GM18861 (cell line): ENCODE results near the gene LRRTM3.

Experiments used
- ATAC-seq: cut with Tn5 transposase; IDR thresholded peaks from one replicate; pipeline ENCODE4 v1.9.1; 2021; ENCODE audit not compliant: unreplicated experiment

Gene LRRTM3

DNA sequence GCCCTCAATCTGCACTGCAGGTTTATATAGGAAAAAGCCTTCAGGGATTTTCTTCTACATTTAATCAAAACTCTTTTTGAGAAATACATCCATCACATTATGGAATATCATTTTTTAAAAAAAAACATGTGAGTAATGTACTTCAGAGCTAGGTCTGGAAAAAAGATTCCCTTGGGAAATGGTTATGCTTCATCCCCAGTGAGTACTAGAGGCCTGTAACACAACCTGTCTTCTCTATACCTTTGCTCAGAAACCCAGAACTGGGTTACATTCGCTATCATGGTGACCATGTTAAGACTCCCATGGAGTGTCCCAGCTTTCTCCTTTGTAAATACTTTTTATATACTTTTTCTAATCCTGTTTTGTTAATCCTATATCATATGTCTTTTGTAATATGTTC lies 186.9 kb downstream of the LRRTM3 start:
- no peak for ATAC-seq

DNA sequence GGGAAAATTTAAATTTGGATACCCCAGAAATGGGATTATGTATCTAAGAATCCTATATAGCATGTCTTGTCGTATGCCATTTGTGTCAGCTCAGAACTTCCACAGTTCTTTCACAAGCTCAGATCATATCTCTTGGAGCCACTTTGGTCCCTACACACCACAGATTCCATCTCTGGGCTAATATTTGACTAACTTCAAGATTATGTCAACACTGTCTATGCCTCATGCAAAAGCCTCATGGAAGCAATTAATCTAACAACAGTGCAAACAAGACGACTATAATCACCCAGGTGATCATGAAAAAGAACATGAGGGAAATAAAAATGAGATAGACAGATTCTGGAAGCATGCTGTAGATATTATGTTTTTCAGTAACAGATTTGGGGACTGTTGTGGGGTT lies 189.1 kb downstream of the LRRTM3 start:
- ATAC-seq = no peak

DNA sequence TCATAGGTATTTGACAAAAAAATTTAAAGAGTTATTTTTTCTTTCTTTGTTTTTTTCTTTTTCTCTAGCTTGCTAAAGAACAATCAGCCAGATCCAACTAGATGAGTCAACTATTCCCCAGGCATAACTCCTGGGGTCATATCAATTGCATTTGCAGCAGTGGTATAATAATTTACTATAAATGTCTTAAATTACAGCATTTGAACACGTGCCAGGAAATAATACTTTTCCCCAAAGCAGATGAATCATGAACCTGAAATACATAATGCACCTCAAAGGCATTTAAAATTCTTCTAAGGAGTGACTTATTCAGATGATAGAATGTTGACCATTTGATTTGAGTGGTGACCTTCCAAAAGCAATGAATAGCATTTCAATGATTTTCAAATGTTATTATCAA lies 190.1 kb downstream of the LRRTM3 start:
- ATAC-seq = no peak

DNA sequence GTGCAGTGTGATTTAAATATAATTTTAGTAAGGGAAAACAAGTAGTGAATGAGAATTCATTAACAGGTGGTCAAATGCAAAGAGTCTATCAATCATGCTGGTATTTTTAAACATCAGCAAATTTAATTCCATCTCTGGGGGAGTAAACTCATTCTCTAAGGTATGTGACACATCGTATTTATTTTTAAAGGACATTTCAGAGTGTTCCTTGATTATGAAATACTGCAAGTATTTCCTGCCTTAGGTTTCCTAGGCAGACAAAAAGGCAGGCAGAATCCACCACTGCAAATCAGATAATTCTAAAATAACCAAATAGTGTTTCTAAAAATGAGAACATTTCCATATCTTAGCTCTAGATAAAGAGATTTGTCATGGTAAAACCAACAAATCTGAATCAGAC lies 193.8 kb downstream of the LRRTM3 start:
- ATAC-seq = no peak

- ATAC-seq = no peak
Measured at GRCh38 chr10:67127441-67127840, 201.6 kb downstream of the LRRTM3 start.

DNA sequence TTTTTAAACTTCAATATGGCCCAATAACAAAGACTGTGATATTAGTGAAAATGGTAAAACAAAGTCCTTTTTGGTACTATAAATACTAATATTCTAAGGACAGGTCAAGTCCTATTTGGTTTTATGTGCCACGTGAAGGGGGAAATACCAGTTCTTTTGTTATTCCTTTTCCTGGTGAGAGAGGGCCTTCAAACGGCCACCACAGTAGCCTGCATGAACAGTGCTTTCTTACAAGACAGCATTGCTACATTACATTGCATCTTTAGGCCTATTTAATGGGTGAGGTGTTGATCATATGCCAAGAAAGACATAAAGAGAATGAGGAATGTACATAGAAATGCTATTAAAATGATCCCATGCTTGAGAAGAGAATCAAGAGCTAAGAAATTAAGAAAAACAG lies 214.8 kb downstream of the LRRTM3 start:
- no peak for ATAC-seq

- ATAC-seq = no peak
Measured at GRCh38 chr10:67141300-67141699, 215.5 kb downstream of the LRRTM3 start.

DNA sequence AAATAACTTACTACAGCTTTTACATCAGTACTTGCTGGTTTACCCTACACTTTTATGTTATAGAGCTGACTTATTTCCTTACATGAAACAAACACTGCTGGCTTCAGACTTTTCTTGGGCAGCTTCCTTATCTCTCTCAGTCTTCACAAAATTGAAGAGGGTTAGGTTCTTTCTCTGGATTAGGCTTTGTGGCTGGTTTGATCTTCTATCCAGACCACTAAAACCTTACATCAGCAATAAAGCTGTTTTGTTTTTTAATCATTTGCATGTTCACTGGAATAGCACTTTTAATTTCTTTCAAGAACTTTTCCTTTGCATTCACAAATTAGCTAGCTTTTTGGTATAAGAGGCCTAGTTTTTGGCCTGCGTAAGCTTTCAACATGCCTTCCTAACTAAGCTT lies 218.7 kb downstream of the LRRTM3 start:
- ATAC-seq = no peak
